Endothelial cell of umbilical vein (primary cell): ENCODE measurements around the gene VSTM4. TPM values are rescaled to one million over a fixed set of nuclear protein-coding genes. Genes with fewer than 3 reads are reported as not detected.

Experiments
- BruUV-seq: library from RNA; stranded (reverse); fragments of 400-500 nt; replicated peaks from 2 replicates; lab custom pipeline; 2021; lab: Mats Ljungman, UMichigan
- CTCF ChIA-PET: fragments of 300-600, 350-600 bp; sonication (Branson Sonifier 250); formaldehyde crosslinking; loops from one replicate; lab custom pipeline; 2021; ENCODE audit warnings: antibody characterized with exemption, inconsistent platforms; lab: Charles Lee
- POLR2A ChIA-PET: fragments of 300-600, 350-600 bp; sonication (Branson Sonifier 250); formaldehyde crosslinking; loops from one replicate; lab custom pipeline; 2021; ENCODE audit warnings: antibody characterized with exemption, inconsistent platforms; lab: Charles Lee
- DNase-seq: peaks from one replicate; pipeline ENCODE4 v3.0.0-alpha.2; 2011; ENCODE audit warnings: low read depth, low spot score
- FAIRE-seq: peaks from 2 replicates; lab custom pipeline; 2011; peaks lifted over from hg19 to GRCh38; lab: Jason Lieb, UNC
- H2AFZ ChIP-seq: 2 replicates; pipeline ENCODE4 v1.6.0; 2012; ENCODE audit warnings: low read depth, low read length, control low read depth, inconsistent platforms
- H3K27ac ChIP-seq: 2 replicates; pipeline ENCODE4 v1.5.1; 2011; ENCODE audit warnings: low read depth, mild to moderate bottlenecking, control low read depth, low read length, moderate library complexity; ENCODE audit not compliant: insufficient read depth
- H3K27me3 ChIP-seq, 2 experiments: 2 replicates each; pipeline versions ENCODE4 v1.6.0 to v1.6.1; 2011; ENCODE audit warnings: low read length in 2 of 2, mixed read lengths in 1 of 2; ENCODE audit not compliant: control insufficient read depth in 2 of 2, insufficient read depth in 2 of 2
- H3K36me3 ChIP-seq, 2 experiments: 2 replicates in 1 of 2; 3 replicates in 1 of 2; pipeline ENCODE4 v1.5.1; 2011; ENCODE audit warnings: low read length in 2 of 2, mild to moderate bottlenecking in 1 of 2, moderate library complexity in 1 of 2; ENCODE audit not compliant: control insufficient read depth in 2 of 2, insufficient read depth in 2 of 2; ENCODE audit errors: extremely low read depth in 1 of 2
- H3K4me1 ChIP-seq: 3 replicates; pipeline ENCODE4 v1.5.1; 2011; ENCODE audit warnings: mild to moderate bottlenecking, low read length; ENCODE audit not compliant: control insufficient read depth, insufficient read depth; ENCODE audit errors: extremely low read depth
- H3K4me2 ChIP-seq: 2 replicates; pipeline ENCODE4 v1.6.1; 2011; ENCODE audit warnings: low read length, control low read depth, mixed read lengths; ENCODE audit not compliant: insufficient read depth
- H3K4me3 ChIP-seq, 3 experiments: fragments of 200-600 bp in 1 of 3; sonication (generic), shearing (Covaris generic) in 1 of 3; replicated peaks in 1 of 3; 2 replicates each; pipeline ENCODE4 v1.5.1; 2011 to 2016; ENCODE audit warnings: control low read depth in 3 of 3, low read length in 3 of 3, mild to moderate bottlenecking in 2 of 3, inconsistent platforms in 1 of 3, low read depth in 1 of 3, moderate library complexity in 1 of 3; ENCODE audit not compliant: insufficient read depth in 1 of 3
- H3K79me2 ChIP-seq: 2 replicates; pipeline ENCODE4 v1.6.0; 2012; ENCODE audit warnings: low read length, inconsistent platforms; ENCODE audit not compliant: control insufficient read depth, insufficient read depth
- H3K9ac ChIP-seq: replicated peaks from 2 replicates; pipeline ENCODE3; 2011; ENCODE audit warnings: low read length, control low read depth; ENCODE audit not compliant: insufficient read depth; ENCODE audit errors: extremely low read depth
- H3K9me1 ChIP-seq: replicated peaks from 3 replicates; pipeline ENCODE4 v1.6.0; 2011; ENCODE audit warnings: mild to moderate bottlenecking, low read length; ENCODE audit not compliant: control insufficient read depth, insufficient read depth; ENCODE audit errors: extremely low read depth
- H3K9me3 ChIP-seq: replicated peaks from 2 replicates; pipeline ENCODE4 v1.5.1; 2012; ENCODE audit warnings: low read length, inconsistent platforms; ENCODE audit not compliant: control insufficient read depth, insufficient read depth
- H4K20me1 ChIP-seq: replicated peaks from 2 replicates; pipeline ENCODE3; 2011; ENCODE audit warnings: mild to moderate bottlenecking, low read length; ENCODE audit not compliant: control insufficient read depth, insufficient read depth; ENCODE audit errors: extremely low read depth
- CTCF ChIP-seq, 2 donors: IDR thresholded peaks; 1 replicate in 1 of 2; 2 replicates in 1 of 2; pipeline ENCODE4 v1.5.1; 2011; ENCODE audit warnings: low read length in 2 of 2, mild to moderate bottlenecking in 2 of 2, moderate library complexity in 2 of 2, control low read depth in 1 of 2, inconsistent platforms in 1 of 2, low read depth in 1 of 2; ENCODE audit not compliant: insufficient read depth in 1 of 2; ENCODE audit errors: extremely low read depth in 1 of 2
- EZH2 ChIP-seq: IDR thresholded peaks from 2 replicates; pipeline ENCODE4 v1.6.1; 2012; ENCODE audit warnings: borderline replicate concordance, low read depth, mild to moderate bottlenecking, moderate library complexity, low read length, inconsistent platforms; ENCODE audit not compliant: severe bottlenecking
- FOS ChIP-seq: IDR thresholded peaks from 2 replicates; pipeline ENCODE4 v1.6.1; 2011; ENCODE audit warnings: mild to moderate bottlenecking, low read length, moderate library complexity, borderline replicate concordance; ENCODE audit not compliant: insufficient read depth
- GATA2 ChIP-seq: IDR thresholded peaks from 2 replicates; pipeline ENCODE4 v1.7.0; 2011; ENCODE audit warnings: low read depth, mild to moderate bottlenecking, moderate library complexity, mixed read lengths, low read length; ENCODE audit not compliant: insufficient read length, insufficient read depth
- JUN ChIP-seq: IDR thresholded peaks from 2 replicates; pipeline ENCODE4 v1.6.1; 2011; ENCODE audit warnings: borderline replicate concordance, low read depth; ENCODE audit not compliant: insufficient read length, insufficient read depth
- MAX ChIP-seq: IDR thresholded peaks from 2 replicates; pipeline ENCODE4 v1.6.1; 2011; ENCODE audit not compliant: insufficient read depth, insufficient read length
- MYC ChIP-seq: IDR thresholded peaks from one replicate; pipeline ENCODE4 v1.6.1; 2011; ENCODE audit warnings: mild to moderate bottlenecking, low read depth, low read length
- POLR2A ChIP-seq: IDR thresholded peaks from 2 replicates; pipeline ENCODE4 v1.6.1; 2012; ENCODE audit warnings: low read depth, mild to moderate bottlenecking, control low read depth, low read length
- POLR2AphosphoS5 ChIP-seq: IDR thresholded peaks from 2 replicates; pipeline ENCODE4 v1.6.1; 2012; ENCODE audit warnings: low read depth, mild to moderate bottlenecking, control low read depth, low read length, moderate library complexity; ENCODE audit not compliant: insufficient read depth
- dilution Hi-C: fragments of 300-500 bp; cut with MboI; formaldehyde crosslinking; loops from one replicate; pipeline ENCODE4 v1.15.0; 2019; ENCODE audit warnings: low sequenced_read_pairs; ENCODE audit not compliant: extremely low pct_ligation_motif_present
- intact Hi-C: fragments of 100-400 bp; cut with micrococcal nuclease; formaldehyde crosslinking; loops from one replicate; pipeline ENCODE4 v1.10.0; 2022
- polyA plus RNA-seq, 4 experiments: library from polyadenylated mRNA; depleted of rRNA in 3 of 4; stranded (reverse) in 3 of 4; unstranded in 1 of 4; fragments of >200 nt; gene quantifications; 2 replicates each; pipeline versions ENCODE4 v1.2.1 to v1.2.3, GENCODE V29; 2011 to 2012; ENCODE audit warnings: missing spikeins in 1 of 4
- total RNA-seq: library from RNA; stranded (reverse); gene quantifications from 2 replicates; pipeline ENCODE4 v1.2.3, GENCODE V29; 2021

VSTM4 gene
- total and polyA plus RNA-seq, 2 donors (not counting 3 experiments of a cell fraction or from before 2014, with no cell fraction given) = 0.07 TPM

GRCh38 chr10:49152037-49152436 is 36.7 kb upstream of the VSTM4 start:
- CTCF ChIA-PET = no interaction called here

More at GRCh38 chr10:49152037-49152436, 36.7 kb upstream of the VSTM4 start:
- no peak overlapping the region for H3K4me3 ChIP-seq
- H3K79me2 ChIP-seq = no peaks in the 10 kb centered on the region
- no TSS peak for BruUV-seq
- no peaks in the 10 kb centered on the region for H3K9me3 ChIP-seq
- no peaks in the 10 kb centered on the region for H3K36me3 ChIP-seq
- H3K4me1 ChIP-seq = no peaks in the 10 kb centered on the region
- H3K9me1 ChIP-seq = no peaks in the 10 kb centered on the region
- TF ChIP-seq POLR2A = no peak
- TF ChIP-seq MAX = no peak
- TF ChIP-seq POLR2AphosphoS5 = no peak
- no peak for TF ChIP-seq CTCF (IDR thresholded peaks at IDR 0.05; ENCODE audit: extremely low read depth in 1 of 2, insufficient read depth in 1 of 2, low read depth in 1 of 2, low read length in 2 of 2)
- TF ChIP-seq JUN = no peak
- TF ChIP-seq EZH2 = no peak
- TF ChIP-seq MYC = no peak
- no peak for TF ChIP-seq FOS
- TF ChIP-seq GATA2 = no peak
- no peak overlapping the region for H3K9ac ChIP-seq
- peaks cover 0 to 5% of the 10 kb centered on the region in 2 experiments for H3K27me3 ChIP-seq
- DNase-seq (no peak), FAIRE-seq (no peak)
- no peaks in the 10 kb centered on the region for H4K20me1 ChIP-seq
- no peak overlapping the region for H2AFZ ChIP-seq
- H3K4me2 ChIP-seq = no peak overlapping the region
- dilution Hi-C loops (no loop called here), intact Hi-C loops (no loop called here)
- no peak overlapping the region for H3K27ac ChIP-seq
- POLR2A ChIA-PET = no interaction called here
